IMR-90 (cell line): ENCODE results near the gene ABCC4. TPM values are rescaled to one million over a fixed set of nuclear protein-coding genes. Genes with fewer than 3 reads are reported as not detected.

Source experiments
- ATAC-seq: fragments of 200-7000 bp; cut with Tn5 transposase; 2 replicates; pipeline ENCODE4 v1.9.1; 2020; ENCODE audit warnings: low read depth, mild to moderate bottlenecking, moderate library complexity
- BruUV-seq: library from RNA; stranded (reverse); fragments of 400-500 nt; replicated peaks from 2 replicates; lab custom pipeline; 2021; lab: Mats Ljungman, UMichigan
- CTCF ChIA-PET: fragments of 300-600 bp; formaldehyde crosslinking; extraction: SDS; loops from one replicate; lab custom pipeline; 2021; ENCODE audit warnings: antibody characterized with exemption; lab: Yijun Ruan, JAX
- POLR2A ChIA-PET: fragments of 300-600 bp; sonication (Branson Sonifier 250); formaldehyde crosslinking; loops from one replicate; lab custom pipeline; 2022; ENCODE audit warnings: antibody characterized with exemption; ENCODE audit not compliant: unreplicated experiment; lab: Charles Lee
- DNase-seq: peaks from one replicate; pipeline ENCODE4 v3.0.0; 2013
- H2AFZ ChIP-seq: replicated peaks from 2 replicates; pipeline ENCODE3; 2013; ENCODE audit warnings: low read length, mild to moderate bottlenecking; ENCODE audit not compliant: poor library complexity
- H2AK5ac ChIP-seq: 2 replicates; pipeline ENCODE4 v1.6.1; 2013; ENCODE audit warnings: low read depth, low read length, inconsistent platforms
- H2AK9ac ChIP-seq: replicated peaks from 2 replicates; pipeline ENCODE3; 2013; ENCODE audit warnings: mild to moderate bottlenecking, low read depth, low read length, moderate library complexity; ENCODE audit not compliant: poor library complexity
- H2BK120ac ChIP-seq: 2 replicates; pipeline ENCODE4 v1.6.1; 2013; ENCODE audit warnings: low read depth, low read length, inconsistent platforms
- H2BK15ac ChIP-seq: 3 replicates; pipeline ENCODE4 v1.6.1; 2013; ENCODE audit warnings: low read depth, low read length, inconsistent platforms
- H2BK20ac ChIP-seq: 2 replicates; pipeline ENCODE4 v1.6.1; 2013; ENCODE audit warnings: low read depth, mild to moderate bottlenecking, inconsistent platforms, low read length, moderate library complexity
- H2BK5ac ChIP-seq: 2 replicates; pipeline ENCODE4 v1.6.1; 2013; ENCODE audit warnings: mild to moderate bottlenecking, low read depth, low read length, inconsistent platforms; ENCODE audit not compliant: poor library complexity, severe bottlenecking
- H3K14ac ChIP-seq: replicated peaks from 2 replicates; pipeline ENCODE4 v1.6.1; 2013; ENCODE audit warnings: low read depth, low read length, inconsistent platforms
- H3K18ac ChIP-seq: 2 replicates; pipeline ENCODE4 v1.6.1; 2013; ENCODE audit warnings: low read depth, low read length, control low read depth
- H3K23ac ChIP-seq: 2 replicates; pipeline ENCODE4 v1.6.1; 2013; ENCODE audit warnings: low read depth, low read length, inconsistent platforms
- H3K27ac ChIP-seq: 2 replicates; pipeline ENCODE4 v1.5.1; 2013; ENCODE audit warnings: mild to moderate bottlenecking, control low read depth, low read length; ENCODE audit not compliant: insufficient read depth
- H3K27me3 ChIP-seq: 2 replicates; pipeline ENCODE4 v1.6.1; 2013; ENCODE audit warnings: low read length; ENCODE audit not compliant: control insufficient read depth, insufficient read depth
- H3K36me3 ChIP-seq: 2 replicates; pipeline ENCODE4 v1.6.1; 2013; ENCODE audit warnings: low read length, mixed read lengths; ENCODE audit not compliant: control insufficient read depth, insufficient read depth
- H3K4ac ChIP-seq: 2 replicates; pipeline ENCODE4 v1.6.1; 2013; ENCODE audit warnings: low read depth, low read length, inconsistent platforms
- H3K4me1 ChIP-seq: 2 replicates; pipeline ENCODE4 v1.6.1; 2013; ENCODE audit warnings: low read length, mixed read lengths; ENCODE audit not compliant: control insufficient read depth, insufficient read depth
- H3K4me2 ChIP-seq: 2 replicates; pipeline ENCODE4 v1.6.1; 2013; ENCODE audit warnings: low read depth, mild to moderate bottlenecking, control low read depth, low read length, moderate library complexity
- H3K4me3 ChIP-seq: 2 replicates; pipeline ENCODE4 v1.5.1; 2013; ENCODE audit warnings: low read depth, mild to moderate bottlenecking, control low read depth, low read length, moderate library complexity; ENCODE audit not compliant: insufficient read depth
- H3K56ac ChIP-seq: 2 replicates; pipeline ENCODE4 v1.6.1; 2013; ENCODE audit warnings: low read length, inconsistent platforms; ENCODE audit not compliant: insufficient read depth; ENCODE audit errors: extremely low read depth
- H3K79me1 ChIP-seq, 2 experiments: 2 replicates each; pipeline ENCODE4 v1.6.1; 2013; ENCODE audit warnings: low read length in 2 of 2, inconsistent platforms in 1 of 2, low read depth in 1 of 2
- H3K9ac ChIP-seq: 2 replicates; pipeline ENCODE4 v1.6.1; 2013; ENCODE audit warnings: low read depth, low read length, control low read depth
- H3K9me1 ChIP-seq: 2 replicates; pipeline ENCODE4 v1.6.1; 2013; ENCODE audit warnings: low read length, inconsistent platforms; ENCODE audit not compliant: insufficient read depth
- H3K9me3 ChIP-seq: 2 replicates; pipeline ENCODE4 v1.6.1; 2013; ENCODE audit warnings: low read length; ENCODE audit not compliant: control insufficient read depth, insufficient read depth
- H4K20me1 ChIP-seq: 2 replicates; pipeline ENCODE4 v1.6.1; 2013; ENCODE audit warnings: low read length, inconsistent platforms; ENCODE audit not compliant: insufficient read depth
- H4K5ac ChIP-seq: 2 replicates; pipeline ENCODE4 v1.6.1; 2013; ENCODE audit warnings: mild to moderate bottlenecking, low read depth, low read length, control low read depth
- H4K8ac ChIP-seq, 2 experiments: 2 replicates each; pipeline ENCODE4 v1.6.1; 2013; ENCODE audit warnings: low read depth in 2 of 2, low read length in 2 of 2, control low read depth in 1 of 2, inconsistent platforms in 1 of 2
- H4K91ac ChIP-seq: 2 replicates; pipeline ENCODE4 v1.6.1; 2013; ENCODE audit warnings: low read depth, low read length, inconsistent platforms; ENCODE audit not compliant: insufficient read depth
- BHLHE40 ChIP-seq: fragments of 150-350 bp; IDR thresholded peaks from 2 replicates; pipeline ENCODE4 v1.6.1; 2016; ENCODE audit warnings: mild to moderate bottlenecking, low read depth, low read length
- CEBPB ChIP-seq: IDR thresholded peaks from 2 replicates; pipeline ENCODE4 v1.6.1; 2012; ENCODE audit warnings: low read depth, low read length, improper control_type of control experiment
- FOS ChIP-seq: fragments of 150-350 bp; IDR thresholded peaks from 2 replicates; pipeline ENCODE4 v1.6.1; 2016; ENCODE audit warnings: low read depth, low read length
- MAZ ChIP-seq: IDR thresholded peaks from 2 replicates; pipeline ENCODE4 v1.6.1; 2012; ENCODE audit warnings: low read depth, mild to moderate bottlenecking, low read length, improper control_type of control experiment, moderate library complexity, borderline replicate concordance
- MXI1 ChIP-seq: IDR thresholded peaks from 2 replicates; pipeline ENCODE4 v1.6.1; 2012; ENCODE audit warnings: low read depth, mild to moderate bottlenecking, low read length, moderate library complexity, borderline replicate concordance
- POLR2A ChIP-seq: IDR thresholded peaks from 2 replicates; pipeline ENCODE4 v1.6.1; 2012; ENCODE audit warnings: mild to moderate bottlenecking, low read depth, low read length
- RAD21 ChIP-seq: IDR thresholded peaks from 2 replicates; pipeline ENCODE4 v1.6.1; 2012; ENCODE audit warnings: low read length, improper control_type of control experiment
- RCOR1 ChIP-seq: IDR thresholded peaks from 2 replicates; pipeline ENCODE4 v1.6.1; 2012; ENCODE audit warnings: mild to moderate bottlenecking, low read length, improper control_type of control experiment; ENCODE audit not compliant: insufficient replicate concordance
- RFX5 ChIP-seq: IDR thresholded peaks from 2 replicates; pipeline ENCODE4 v1.8.0; 2012; ENCODE audit warnings: low read depth, mild to moderate bottlenecking, low read length, moderate library complexity
- SMC3 ChIP-seq: fragments of 150-350 bp; IDR thresholded peaks from 2 replicates; pipeline ENCODE4 v1.6.1; 2016; ENCODE audit warnings: low read depth, mild to moderate bottlenecking, antibody characterized with exemption, low read length, moderate library complexity
- WGBS, 2 experiments: methylation state at CpG; one replicate each; pipeline versions ENCODE4 v1.1.5 to v1.1.7; 2013; ENCODE audit warnings: missing lambda C conversion rate in 2 of 2; ENCODE audit not compliant: insufficient read length in 1 of 2; ENCODE audit errors: extremely low coverage in 2 of 2; 5-methylcytosine and 5-hydroxymethylcytosine counted together
- dilution Hi-C: fragments of 300-500 bp; cut with HindIII; formaldehyde crosslinking; loops from one replicate; pipeline ENCODE4 v1.14.3; 2018; ENCODE audit warnings: low sequenced_read_pairs; ENCODE audit not compliant: unreplicated experiment
- in situ Hi-C: fragments of 300-500 bp; cut with MboI; formaldehyde crosslinking; loops from 3 replicates; pipeline ENCODE4 v1.14.3; 2019; ENCODE audit warnings: low sequenced_read_pairs, inconsistent platforms, mixed read lengths
- intact Hi-C: fragments of 100-400 bp; cut with micrococcal nuclease; formaldehyde crosslinking; loops from 2 replicates; pipeline ENCODE4 v1.10.0; 2022
- polyA plus RNA-seq, 3 experiments: library from polyadenylated mRNA; depleted of rRNA; stranded (reverse); fragments of >200 nt; gene quantifications; 2 replicates each; pipeline ENCODE4 v1.2.3, GENCODE V29; 2012; ENCODE audit warnings: low replicate concordance in 1 of 3
- total RNA-seq: library from RNA; depleted of rRNA; stranded (reverse); fragments of >200 nt; gene quantifications from 2 replicates; pipeline ENCODE4 v1.2.3, GENCODE V29; 2012
- TF ChIP-seq, protein P1 (sequence below): fragments of 150-350 bp; IDR thresholded peaks from 2 replicates; pipeline ENCODE4 v1.6.1; 2017; ENCODE audit warnings: mild to moderate bottlenecking, antibody characterized with exemption, low read length, low read depth
- TF ChIP-seq, protein P2 (sequence below): conservative IDR thresholded peaks from 2 replicates; pipeline ENCODE4 v1.5.1; 2012; ENCODE audit warnings: mild to moderate bottlenecking, low read depth, low read length, improper control_type of control experiment

The ABCC4 gene
- total and polyA plus RNA-seq, 2 of the 4 experiments (the other 2 are of a cell fraction), result 16.6 to 41.4 TPM

DNA sequence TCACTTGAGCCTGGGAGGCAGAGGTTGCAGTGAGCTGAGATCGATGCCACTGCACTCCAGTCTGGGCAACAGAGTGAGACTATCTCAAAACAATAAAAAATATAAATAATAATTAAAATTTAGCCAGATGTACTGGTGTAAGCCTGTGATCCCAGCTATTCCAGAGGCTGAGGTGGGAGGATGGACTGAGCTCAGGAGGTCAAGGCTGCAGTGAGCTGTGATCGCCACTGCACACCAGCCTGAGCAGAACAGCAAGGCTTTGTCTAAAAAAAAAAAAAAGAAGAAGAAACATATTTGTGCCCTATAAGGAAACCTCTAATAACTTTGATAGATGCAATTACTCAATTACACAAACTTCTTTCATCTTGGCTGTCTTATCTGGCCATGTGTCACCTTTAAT lies 52.3 kb downstream of the ABCC4 start:
- intact Hi-C loops, result no loop called here
- BruUV-seq, result no TSS peak
- Histone ChIP-seq H3K79me1 (peaks cover 43 to 95% of the 10 kb centered on the region in 2 experiments), H4K8ac (no peak overlapping the region), H2BK20ac (no peak overlapping the region), H3K23ac (no peak overlapping the region), H3K9me3 (no peaks in the 10 kb centered on the region), H2BK120ac (no peak overlapping the region), H3K27ac (no peak overlapping the region), H3K18ac (no peak overlapping the region), H3K14ac (no peak overlapping the region), H3K4me2 (no peak overlapping the region), H3K9me1 (peaks cover 32% of the 10 kb centered on the region), H4K20me1 (peaks cover 3% of the 10 kb centered on the region; the same call in 1 of the 2 replicates), H2BK5ac (no peak overlapping the region), H2AK9ac (no peak overlapping the region), H3K56ac (no peak overlapping the region), H3K9ac (no peak overlapping the region), H3K27me3 (no peaks in the 10 kb centered on the region), H4K91ac (no peak overlapping the region), H2BK15ac (no peak overlapping the region), H3K4me1 (peaks cover 2% of the 10 kb centered on the region; the same call in 1 of the 2 replicates), H3K36me3 (peaks cover 31% of the 10 kb centered on the region), H4K5ac (no peak overlapping the region), H3K4me3 (no peak overlapping the region), H2AFZ (no peak overlapping the region), H3K4ac (no peak overlapping the region), H2AK5ac (no peak overlapping the region)
- no CpG with 5 or more reads among the region's 2 CpGs for WGBS, 2 experiments
- dilution Hi-C loops, result no loop called here
- ChIA-PET CTCF (interaction anchor here (1.2 kb wide), 1 partner anchor 60 kb away, joined by 3 read pairs; no protein-coding TSS in a partner anchor), POLR2A (no interaction called here)
- no peak for DNase-seq
- no peak for ATAC-seq
- no peak for TF ChIP-seq RCOR1
- TF ChIP-seq, protein P1, sequence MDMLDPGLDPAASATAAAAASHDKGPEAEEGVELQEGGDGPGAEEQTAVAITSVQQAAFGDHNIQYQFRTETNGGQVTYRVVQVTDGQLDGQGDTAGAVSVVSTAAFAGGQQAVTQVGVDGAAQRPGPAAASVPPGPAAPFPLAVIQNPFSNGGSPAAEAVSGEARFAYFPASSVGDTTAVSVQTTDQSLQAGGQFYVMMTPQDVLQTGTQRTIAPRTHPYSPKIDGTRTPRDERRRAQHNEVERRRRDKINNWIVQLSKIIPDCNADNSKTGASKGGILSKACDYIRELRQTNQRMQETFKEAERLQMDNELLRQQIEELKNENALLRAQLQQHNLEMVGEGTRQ, result no peak
- no peak for TF ChIP-seq CEBPB
- no peak for TF ChIP-seq RAD21
- no peak for TF ChIP-seq RFX5
- TF ChIP-seq FOS, result no peak
- TF ChIP-seq SMC3, result no peak
- TF ChIP-seq, protein P2, sequence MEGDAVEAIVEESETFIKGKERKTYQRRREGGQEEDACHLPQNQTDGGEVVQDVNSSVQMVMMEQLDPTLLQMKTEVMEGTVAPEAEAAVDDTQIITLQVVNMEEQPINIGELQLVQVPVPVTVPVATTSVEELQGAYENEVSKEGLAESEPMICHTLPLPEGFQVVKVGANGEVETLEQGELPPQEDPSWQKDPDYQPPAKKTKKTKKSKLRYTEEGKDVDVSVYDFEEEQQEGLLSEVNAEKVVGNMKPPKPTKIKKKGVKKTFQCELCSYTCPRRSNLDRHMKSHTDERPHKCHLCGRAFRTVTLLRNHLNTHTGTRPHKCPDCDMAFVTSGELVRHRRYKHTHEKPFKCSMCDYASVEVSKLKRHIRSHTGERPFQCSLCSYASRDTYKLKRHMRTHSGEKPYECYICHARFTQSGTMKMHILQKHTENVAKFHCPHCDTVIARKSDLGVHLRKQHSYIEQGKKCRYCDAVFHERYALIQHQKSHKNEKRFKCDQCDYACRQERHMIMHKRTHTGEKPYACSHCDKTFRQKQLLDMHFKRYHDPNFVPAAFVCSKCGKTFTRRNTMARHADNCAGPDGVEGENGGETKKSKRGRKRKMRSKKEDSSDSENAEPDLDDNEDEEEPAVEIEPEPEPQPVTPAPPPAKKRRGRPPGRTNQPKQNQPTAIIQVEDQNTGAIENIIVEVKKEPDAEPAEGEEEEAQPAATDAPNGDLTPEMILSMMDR, result no peak
- TF ChIP-seq BHLHE40, result no peak
- TF ChIP-seq MXI1, result no peak
- no peak for TF ChIP-seq MAZ
- no peak for TF ChIP-seq POLR2A
- in situ Hi-C loops, result no loop called here
